Muscle of arm (tissue), 12 donors: ENCODE measurements around the gene PSMD1. TPM values are rescaled to one million over a fixed set of nuclear protein-coding genes. Genes with fewer than 3 reads are reported as not detected.
"Not testable (repeated sequence)": the region's sequence is repeated elsewhere in the genome, so short reads cannot be mapped to it uniquely, and the experiment has no call there.

Source experiments
- DNase-seq: peaks from one replicate; pipeline ENCODE4 v3.0.0-alpha.2; 2013
- polyA plus RNA-seq, 12 donors: library from polyadenylated mRNA; unstranded; fragments of 120-200 nt; gene quantifications; one replicate each; pipeline ENCODE4 v1.2.1, GENCODE V29; 2013; ENCODE audit not compliant: insufficient read length in 12 of 12

The PSMD1 gene
- polyA plus RNA-seq, 12 donors, result 55.6 to 299 (median 83.9) TPM

DNA sequence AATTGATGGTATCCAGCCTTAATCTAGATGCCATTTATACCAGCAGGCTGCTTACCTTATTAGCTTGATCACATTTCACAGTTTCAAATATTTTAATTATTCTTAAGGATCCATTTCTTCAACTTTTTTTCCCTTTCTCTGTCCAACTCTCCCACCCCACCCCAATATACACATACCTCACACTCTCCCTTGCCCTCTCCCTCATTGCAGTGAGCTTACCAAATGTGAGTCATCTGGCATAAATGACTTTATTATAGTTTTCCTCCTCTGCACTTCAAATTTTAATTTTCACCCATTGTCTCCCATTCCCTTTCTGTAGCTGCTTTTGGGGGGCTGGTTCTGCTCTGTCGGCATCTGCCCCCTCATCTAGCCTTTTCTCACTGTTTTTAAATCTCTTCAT, 55.3 kb downstream of the PSMD1 start:
- DNase-seq, result no peak

DNA sequence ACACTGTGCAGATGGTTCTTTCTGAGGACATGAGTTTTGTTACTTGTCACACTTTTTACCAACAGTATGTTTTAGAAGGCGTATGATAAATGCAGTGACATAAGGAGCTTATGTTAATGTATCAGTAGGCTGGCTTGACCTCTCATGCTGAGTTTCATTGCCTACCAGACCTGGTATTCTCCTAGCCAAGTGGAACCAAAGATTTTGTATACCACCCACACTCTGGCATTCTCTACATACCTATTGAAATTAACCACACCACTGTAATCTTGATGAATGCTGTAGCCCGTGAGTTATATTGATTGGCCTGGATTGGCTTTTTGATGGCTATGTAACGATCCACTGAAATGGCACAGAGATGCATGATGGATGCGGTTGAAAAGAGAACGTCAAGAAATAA, 56.8 kb downstream of the PSMD1 start:
- DNase-seq, result no peak

DNA sequence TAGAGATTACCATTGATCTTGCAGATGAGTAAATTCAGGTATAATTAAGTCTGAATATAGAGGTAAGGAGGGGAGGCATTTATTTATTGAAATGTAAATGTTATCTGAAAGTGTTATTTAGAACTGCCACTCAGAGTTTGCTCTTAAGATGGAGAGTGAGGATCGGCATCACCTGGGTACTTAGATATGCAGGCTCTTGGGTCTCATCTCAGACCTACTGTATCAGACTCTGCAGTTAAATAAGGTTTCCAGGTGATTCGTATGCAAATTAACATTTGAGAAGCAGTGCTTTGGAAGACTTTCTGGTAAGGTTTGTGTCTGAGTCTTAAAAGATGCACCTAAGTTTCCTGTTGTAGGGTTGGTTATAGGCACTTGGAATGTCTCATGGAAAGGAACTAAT, 59.0 kb downstream of the PSMD1 start:
- DNase-seq, result no peak

DNA sequence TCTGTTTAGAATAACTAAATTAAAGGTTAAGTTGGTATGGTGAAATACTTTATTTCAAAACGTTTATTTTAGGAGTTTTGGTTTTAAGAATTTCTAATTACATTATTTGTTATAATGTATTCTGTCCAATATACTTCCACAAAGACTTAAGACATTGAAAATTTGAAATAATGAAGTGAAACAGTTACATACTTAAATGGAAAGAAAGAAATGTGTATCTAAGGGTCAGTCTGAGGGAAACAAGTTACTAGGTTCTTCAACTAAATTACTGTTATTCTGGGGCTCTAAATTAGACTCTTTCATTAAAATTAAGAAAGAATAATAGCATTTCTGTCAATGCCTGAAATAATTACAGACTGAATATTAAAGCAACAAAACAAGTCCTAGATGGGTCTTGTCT, 60.5 kb downstream of the PSMD1 start:
- DNase-seq, result no peak

DNA sequence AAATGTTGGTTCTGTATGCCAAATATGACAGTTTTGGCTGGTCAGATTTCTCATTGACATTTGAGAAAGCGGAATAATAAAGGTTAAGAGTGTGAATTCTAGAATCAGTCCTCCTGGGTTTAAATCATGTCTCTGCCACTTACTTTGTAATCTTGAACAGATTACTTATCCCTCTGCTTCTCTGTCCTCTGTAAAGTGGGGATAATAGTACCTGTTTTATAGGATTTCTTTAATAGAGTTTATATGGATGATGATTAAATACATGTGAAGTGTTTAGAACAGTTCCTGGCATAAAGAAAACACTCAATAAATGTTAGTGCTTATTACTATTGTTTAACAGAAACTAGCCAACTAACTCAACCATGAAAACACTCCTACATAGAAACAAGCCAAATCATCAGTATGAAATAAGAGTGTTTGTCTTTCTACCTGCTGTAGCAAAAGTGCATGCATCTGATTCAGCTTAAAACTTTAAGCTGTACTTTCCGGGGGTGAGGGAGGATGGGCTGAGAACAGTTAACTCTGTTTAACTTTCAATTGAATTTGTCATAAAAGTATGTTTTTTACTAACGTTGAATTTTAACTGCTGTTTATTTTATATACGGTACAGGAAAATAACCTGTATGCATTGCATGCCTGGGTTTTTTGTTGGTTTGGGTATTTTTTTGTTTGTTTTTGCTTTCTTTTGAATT, 61.4 kb downstream of the PSMD1 start:
- no peak for DNase-seq

DNA sequence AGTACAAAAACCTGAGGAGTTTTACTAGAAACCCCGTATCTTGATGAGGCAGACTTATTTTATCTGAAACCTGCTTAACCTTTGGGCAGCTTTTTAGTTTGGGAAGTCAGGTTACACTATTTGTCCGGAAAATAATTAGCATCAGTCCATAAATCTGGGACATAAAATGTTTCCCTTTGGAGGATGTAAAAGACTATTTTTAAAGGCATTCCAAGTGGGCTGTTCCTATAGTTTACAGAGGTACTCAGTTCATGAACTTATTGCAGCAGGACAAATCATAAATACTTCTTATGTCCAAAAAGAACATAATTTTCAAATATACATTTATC, 61.9 kb downstream of the PSMD1 start:
- DNase-seq, result no peak

DNA sequence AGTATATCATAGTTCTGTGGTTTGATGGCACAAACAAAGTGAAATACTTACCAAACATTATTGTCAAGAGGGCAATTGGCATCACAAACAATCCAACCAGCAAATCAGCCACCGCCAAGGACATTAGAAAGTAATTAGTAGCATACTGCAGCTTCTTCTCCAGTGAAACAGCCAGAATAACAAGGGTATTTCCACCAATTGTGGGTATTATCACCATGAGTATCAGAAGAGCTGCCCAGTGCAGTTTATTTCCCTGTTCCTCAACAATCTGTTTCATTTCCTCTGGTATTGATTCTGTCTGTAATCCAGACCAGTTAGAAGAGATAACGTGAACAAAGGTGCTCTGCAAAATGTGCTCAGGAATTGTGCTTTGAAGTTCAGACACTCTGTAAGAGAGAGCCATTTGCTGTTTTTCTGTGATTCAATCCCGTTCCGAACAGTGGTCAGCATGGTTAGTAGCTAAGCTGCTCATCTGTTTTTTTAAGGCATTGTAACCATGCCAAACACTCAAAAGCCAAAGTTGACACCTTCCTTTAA, 66.8 kb downstream of the PSMD1 start:
- no peak for DNase-seq

DNA sequence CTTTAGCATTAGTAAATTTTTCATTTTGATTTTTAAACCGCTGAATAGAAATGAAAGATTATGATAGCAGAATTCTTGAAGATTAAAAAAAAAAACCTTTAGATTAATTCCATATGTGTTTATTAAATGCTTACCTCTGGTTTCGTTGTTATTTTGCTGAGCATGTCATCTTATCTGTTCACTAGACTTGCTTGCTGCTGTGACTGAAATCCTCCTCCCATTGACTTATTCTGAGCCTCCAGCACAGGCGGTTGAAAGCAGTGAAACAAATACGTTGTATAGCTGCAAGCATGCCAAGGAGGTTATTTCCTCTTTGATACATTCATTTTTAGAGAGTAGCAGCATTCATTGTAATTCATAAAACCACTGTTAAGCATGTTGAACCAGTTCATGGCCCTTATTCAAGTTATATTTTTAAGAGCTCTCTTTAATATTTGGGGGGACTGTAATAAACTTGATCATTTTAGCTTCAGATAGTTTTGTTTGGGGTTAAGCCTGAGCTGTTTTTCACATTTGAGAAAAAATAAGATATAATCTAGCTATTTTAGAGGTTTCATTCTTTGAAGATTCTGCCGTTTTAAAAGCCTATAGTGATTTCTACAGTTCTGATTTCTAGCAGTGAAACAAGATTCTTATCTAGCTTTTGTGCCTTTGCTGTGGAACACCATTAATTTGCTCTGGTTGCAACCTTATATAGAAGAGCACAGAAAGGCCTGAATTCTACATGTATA, 68.3 kb downstream of the PSMD1 start, which contains the start of gene HTR2B:
Gene HTR2B, minus strand, starts transcription at position 205 of the 731 bp plus-strand sequence. CDS start 1,278 bp downstream, outside the sequence.
- DNase-seq, result peak; percentile 33

DNA sequence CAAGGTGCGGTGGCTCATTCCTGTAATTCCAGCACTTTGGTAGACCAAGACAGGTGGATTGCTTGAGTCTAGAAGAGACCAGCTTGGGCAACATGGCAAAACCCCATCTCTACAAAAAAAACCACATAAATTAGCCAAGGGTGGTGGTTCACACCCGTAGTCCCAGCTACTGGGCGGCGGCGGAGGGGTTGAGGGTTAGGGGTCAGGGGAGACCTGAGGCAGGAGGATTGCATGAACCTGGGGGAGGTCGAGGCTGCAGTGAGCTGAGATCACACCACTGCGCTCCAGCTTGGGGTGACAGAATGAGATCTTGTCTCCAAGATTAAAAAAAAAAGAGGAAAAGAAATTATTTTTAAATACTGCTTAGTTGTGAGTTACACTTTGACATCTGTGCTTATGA, 69.5 kb downstream of the PSMD1 start:
- DNase-seq, result no peak

DNA sequence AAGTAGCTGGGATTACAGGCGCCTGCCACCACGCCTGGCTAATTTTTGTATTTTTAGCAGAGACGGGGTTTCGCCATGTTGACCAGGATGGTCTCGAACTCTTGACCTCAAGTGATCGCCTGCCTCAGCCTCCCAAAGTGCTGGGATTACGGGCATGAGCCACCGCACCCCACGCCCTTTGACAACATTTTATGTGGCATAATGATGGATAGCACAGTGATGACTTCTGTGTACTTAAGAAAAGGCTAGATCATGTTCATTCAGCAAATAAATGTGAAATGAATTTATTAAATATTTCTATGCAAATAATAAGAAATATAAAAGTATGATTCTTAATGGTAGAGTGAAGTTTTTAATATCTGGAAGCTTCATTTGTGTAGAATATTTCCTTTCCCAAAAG, 70.8 kb downstream of the PSMD1 start:
- no peak for DNase-seq

DNA sequence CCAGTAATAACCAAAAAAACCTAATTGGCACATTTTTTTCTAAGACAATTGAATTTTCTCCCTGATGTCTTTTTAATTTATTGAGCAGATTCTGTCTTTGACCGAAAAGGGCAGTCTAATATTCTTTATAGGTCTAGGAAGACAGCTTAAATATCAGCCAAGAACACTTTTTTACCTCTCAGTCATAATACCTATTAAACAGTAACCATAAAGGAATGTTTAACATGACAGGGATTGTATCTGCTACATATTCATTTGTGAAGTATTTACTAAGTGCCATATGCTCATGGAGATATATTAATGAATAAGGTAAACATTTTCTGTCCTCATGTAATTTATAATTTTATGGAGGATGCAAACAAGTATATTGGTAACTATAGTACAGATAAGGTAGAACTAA, 71.3 kb downstream of the PSMD1 start:
- DNase-seq, result no peak

DNA sequence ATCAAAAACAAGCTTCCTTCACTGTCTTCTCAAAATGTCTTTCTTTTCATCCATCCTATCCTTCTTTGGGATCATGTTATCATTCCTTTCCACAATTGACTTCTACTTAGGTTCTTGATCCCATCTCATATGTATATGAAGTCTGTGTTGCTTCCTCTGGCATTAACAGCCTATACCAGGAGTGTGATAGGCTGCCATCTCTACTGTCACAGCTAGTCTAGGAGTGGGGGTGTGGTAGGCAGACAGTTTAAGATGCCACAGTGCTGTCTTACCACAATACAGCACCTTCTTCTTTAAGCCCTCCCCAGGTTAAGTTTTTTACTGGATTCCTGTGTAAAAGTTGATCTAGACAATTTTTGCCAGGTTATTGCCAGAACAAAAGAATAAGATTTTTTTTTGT, 71.9 kb downstream of the PSMD1 start:
- no peak for DNase-seq

DNA sequence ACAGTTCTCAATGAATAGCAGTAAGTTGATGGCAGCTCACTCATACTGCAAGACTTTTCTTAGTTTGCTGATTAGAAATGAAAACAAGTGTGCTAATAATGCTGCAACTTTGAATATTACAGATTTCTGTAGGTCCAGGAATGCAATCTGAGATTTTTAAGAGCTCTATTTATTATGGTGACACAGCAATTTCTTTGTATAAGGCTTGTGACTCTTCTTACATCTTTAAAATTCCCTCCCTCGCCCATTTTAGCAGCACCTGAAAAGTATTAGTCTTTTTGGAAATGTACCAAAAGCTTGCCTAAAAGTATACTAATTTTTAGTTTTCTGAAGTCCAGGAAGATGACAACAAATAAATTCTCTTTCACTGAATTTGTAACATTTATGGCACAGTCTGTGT, 72.5 kb downstream of the PSMD1 start:
- no peak for DNase-seq

DNA sequence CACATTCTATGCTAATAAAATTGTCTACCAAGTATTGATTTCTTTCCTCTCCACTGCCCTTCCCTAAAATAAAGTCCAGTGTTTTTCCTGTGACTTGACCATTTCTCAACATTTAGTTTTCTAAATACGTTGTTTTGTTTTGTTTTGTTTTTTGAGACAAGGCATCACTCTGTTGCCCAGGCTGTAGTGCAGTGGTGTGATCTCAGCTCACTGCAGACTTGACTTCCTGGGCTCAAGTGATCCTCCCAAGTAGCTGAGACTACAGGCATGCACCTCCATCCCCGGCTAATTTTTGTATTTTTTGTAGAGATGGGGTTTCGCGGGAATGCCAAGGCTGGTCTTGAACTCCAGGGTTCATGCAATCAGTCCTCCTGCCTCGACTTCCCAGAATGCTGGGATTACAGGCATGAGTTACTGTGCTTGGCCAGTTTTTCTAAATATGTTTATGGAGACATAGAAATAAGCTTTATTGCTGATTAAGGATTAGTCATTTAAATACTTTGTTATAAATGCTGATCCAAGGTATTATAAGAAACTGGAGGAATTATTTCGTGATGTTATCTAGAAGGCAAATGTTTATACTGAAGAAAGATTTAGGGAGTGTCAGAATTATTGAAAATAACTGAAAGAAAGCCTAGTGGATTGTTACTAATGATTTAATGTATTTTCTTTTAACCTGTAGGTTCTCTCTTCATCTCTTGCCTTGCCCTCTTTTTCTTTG, 73.8 kb downstream of the PSMD1 start:
- no peak for DNase-seq

DNA sequence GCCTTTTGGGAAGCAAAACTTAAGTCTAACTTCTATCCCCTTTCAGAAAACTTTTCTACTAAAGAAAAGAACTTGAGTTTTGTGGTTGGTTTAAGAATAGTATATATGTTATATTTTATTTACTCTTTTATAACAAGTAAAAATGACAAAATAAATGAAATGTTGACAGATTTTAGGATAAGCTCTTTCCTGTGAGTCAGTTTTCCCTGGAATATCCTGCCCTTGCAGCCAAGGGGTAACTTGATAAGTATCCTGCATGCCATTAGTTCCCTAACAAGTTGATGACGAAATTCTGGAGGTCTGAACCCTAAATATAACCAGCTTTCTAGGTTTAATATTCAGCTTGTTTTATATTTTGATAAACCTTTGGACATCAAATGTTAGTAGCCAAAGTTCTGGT, 75.5 kb downstream of the PSMD1 start:
- DNase-seq, result no peak

DNA sequence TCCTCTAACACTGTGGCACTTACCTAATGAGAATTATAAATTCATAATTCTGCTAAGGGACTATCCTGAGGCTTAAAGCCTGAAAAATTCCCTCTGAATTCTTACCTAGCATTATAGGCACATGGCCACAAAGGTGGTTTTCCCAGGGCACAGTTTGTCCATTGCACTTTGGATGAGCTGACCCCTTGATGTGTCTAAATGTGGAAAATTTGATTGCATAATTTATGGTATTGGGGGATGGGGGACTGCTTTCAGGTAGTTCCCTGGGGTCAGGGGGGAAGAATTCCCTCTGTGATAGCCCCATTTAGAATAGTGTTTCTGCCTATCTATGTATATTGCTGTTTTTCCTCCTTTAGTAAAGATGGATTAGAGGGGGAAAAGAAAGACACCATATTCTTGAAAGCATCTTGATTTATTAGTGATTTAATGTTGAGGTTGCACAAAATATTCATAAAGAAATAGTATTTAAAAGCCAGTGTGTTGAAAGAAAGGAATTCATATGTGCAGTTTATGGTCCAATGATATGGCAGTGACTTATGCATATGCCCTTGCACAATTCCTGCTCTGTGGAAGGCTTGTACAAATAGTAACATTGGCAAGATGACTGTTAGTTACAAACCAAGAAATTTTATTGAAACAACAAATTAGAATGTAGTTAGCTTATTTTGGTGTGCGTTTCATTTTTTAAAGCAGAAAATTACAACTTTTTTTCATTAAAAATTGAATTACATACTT, 76.9 kb downstream of the PSMD1 start:
- no peak for DNase-seq

DNA sequence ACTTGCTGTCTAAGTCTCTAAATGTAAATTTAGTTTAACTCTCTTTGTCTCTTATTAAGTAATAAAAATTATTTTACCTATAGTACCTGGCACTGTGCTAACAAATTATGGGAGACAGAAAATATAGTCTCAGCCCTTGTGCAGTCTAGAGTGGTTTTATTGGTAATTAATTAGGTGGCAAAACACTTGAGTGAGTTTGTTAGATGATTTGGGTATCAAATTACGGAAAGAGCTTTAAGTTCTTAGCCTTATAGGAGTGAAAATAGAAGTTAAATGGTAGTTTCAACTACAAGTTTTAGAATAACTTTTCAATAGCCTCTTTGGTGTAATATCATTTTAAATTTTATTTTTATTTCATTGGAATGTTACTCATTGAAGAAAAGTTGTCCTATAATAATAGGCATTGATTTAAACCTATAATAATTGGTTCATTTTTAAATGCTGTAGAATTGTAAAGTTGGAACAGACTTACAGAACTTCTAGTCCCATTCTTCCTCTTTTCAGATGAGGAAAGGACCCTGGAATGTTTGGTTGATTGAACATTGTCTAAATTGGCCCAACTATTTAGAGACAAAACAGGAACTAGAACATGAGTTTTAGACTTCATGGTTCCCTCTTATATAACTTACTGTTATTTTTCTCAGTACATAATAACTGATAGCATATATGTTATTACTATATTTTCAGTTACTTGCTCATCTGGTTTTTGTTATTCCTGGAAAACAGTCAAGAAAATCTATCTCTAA, 78.4 kb downstream of the PSMD1 start:
- DNase-seq, result no peak

DNA sequence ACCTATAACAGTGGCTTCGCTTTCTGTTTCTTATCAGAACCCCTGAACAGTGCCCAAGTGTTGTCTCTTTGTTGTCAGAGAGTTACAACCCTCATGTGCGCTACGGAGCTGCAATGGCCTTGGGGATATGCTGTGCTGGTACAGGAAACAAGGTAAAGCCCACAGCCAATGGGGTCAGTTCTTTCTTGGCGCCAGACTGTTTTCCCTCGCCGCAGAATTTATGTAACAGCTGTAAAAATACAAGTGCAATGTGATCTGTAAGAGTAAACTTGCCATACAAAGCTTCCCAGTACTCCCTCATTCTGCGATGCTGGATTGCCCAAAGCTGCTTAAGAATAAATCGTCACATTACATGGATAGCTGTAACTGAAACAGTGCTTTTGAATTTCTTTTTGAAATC, 82.0 kb downstream of the PSMD1 start:
- no peak for DNase-seq

DNA sequence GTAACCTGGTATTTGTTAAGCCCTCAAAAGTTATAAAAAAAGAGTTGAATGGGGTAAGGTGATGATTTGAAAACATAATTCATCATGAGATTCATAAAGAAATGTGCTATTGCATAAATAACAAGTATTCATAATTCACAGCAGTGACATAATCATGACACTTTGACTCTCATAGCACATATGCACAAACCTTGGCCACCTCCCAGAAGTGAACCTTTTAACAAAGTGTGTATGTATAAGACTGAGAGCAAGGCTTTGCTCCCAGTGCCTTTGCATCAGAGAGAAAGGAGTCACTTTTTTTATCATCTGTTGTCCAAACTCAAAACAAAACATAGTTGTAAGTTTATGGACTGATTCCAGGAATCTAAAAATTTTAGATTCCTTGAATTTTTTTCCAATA, 83.1 kb downstream of the PSMD1 start:
- no peak for DNase-seq

DNA sequence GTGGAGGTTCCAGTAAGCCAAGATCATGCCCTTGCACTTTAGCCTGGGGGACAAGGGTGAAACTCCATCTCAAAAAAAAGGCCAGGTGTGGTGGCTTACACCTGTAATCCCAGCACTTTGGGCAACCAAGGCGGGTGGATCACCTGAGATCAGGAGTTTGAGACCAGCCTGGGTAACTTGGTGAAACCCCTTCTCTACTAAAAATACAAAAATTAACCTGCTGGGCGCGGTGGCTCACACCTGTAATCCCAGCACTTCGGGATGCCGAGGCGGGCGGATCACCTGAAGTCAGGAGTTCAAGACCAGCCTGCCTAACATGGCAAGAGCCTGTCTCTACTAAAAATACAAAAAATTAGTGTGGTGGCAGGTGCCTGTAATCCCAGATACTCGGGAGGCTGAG, 84.1 kb downstream of the PSMD1 start:
- DNase-seq, result not testable (repeated sequence)

DNA sequence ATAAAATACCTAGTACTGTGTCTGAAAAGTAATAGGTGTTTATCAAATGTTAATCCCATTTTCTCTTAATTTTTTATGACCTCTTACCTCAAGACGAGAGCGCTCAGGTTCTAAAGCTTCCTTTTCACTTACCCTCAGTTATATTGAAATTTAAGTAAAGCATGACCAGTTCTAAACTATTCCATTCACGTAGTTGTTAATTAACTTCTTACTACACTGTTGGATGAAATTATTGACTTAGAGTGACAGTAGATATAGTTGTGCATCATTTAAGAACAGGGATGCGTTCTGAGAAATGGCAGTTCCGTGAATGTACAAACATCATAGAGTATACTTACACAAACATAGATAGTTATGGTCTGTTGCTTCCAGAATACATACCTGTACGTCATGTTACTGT, 88.2 kb downstream of the PSMD1 start:
- DNase-seq, result no peak
